A673 (cell line): Measurements from ENCODE around the gene COLGALT1. TPM values are rescaled to one million over a fixed set of nuclear protein-coding genes. Genes with fewer than 3 reads are reported as not detected.
A peak's percentile ranks its signal among the peaks of the same experiment; 100 is the strongest.

ENCODE experiments used
- BruUV-seq: library from RNA; stranded (reverse); fragments of 400-500 nt; replicated peaks from 2 replicates; lab custom pipeline; 2021; lab: Mats Ljungman, UMichigan
- CTCF ChIA-PET: fragments of 300-600 bp; sonication (Branson Sonifier 250); formaldehyde crosslinking; loops from one replicate; lab custom pipeline; 2022; ENCODE audit warnings: antibody characterized with exemption; lab: Charles Lee
- POLR2A ChIA-PET: fragments of 300-600 bp; sonication (Branson Sonifier 250); formaldehyde crosslinking; loops from one replicate; lab custom pipeline; 2022; ENCODE audit warnings: antibody characterized with exemption; ENCODE audit not compliant: low non-redundant PET; lab: Charles Lee
- DNase-seq: peaks from one replicate; pipeline ENCODE4 v3.0.0-alpha.2; 2015; ENCODE audit warnings: low spot score
- H3K27ac ChIP-seq: fragments of 200-600 bp; sonication (generic); 2 replicates; pipeline ENCODE4 v1.5.1; 2016; ENCODE audit warnings: mixed run types, low read depth, mild to moderate bottlenecking, mixed read lengths, antibody characterized with exemption, low read length; ENCODE audit not compliant: poor library complexity, severe bottlenecking
- H3K27me3 ChIP-seq: fragments of 200-600 bp; sonication (generic); replicated peaks from 2 replicates; pipeline ENCODE4 v1.6.1; 2017; ENCODE audit warnings: mixed run types, low read depth, mild to moderate bottlenecking, mixed read lengths, antibody characterized with exemption, low read length; ENCODE audit not compliant: insufficient read depth, poor library complexity
- H3K36me3 ChIP-seq: fragments of 200-600 bp; sonication (generic); 2 replicates; pipeline ENCODE4 v1.6.1; 2016; ENCODE audit warnings: mixed run types, mild to moderate bottlenecking, mixed read lengths, antibody characterized with exemption, low read length; ENCODE audit not compliant: insufficient read depth, poor library complexity, severe bottlenecking
- H3K4me1 ChIP-seq: fragments of 200-600 bp; sonication (generic); 2 replicates; pipeline ENCODE4 v1.6.1; 2017; ENCODE audit warnings: mixed run types, mild to moderate bottlenecking, mixed read lengths, antibody characterized with exemption, low read length; ENCODE audit not compliant: insufficient read depth, poor library complexity, severe bottlenecking
- H3K4me3 ChIP-seq: fragments of 200-600 bp; sonication (generic); 2 replicates; pipeline ENCODE4 v1.5.1; 2016; ENCODE audit warnings: low read depth, mixed run types, mild to moderate bottlenecking, mixed read lengths, low read length; ENCODE audit not compliant: poor library complexity, severe bottlenecking
- H3K9me3 ChIP-seq: fragments of 200-600 bp; sonication (generic); 2 replicates; pipeline ENCODE4 v1.6.1; 2016; ENCODE audit warnings: mixed run types, low read depth, mild to moderate bottlenecking, mixed read lengths, antibody characterized with exemption, low read length; ENCODE audit not compliant: poor library complexity, severe bottlenecking
- CTCF ChIP-seq: fragments of 300-800, 200-600 bp; sonication (generic); conservative IDR thresholded peaks from 2 replicates; pipeline ENCODE4 v1.5.1; 2017; ENCODE audit warnings: low read depth, mild to moderate bottlenecking, antibody characterized with exemption, low read length, moderate library complexity, mixed read lengths
- EZH2 ChIP-seq: fragments of 200-600 bp; sonication (generic); IDR thresholded peaks from 2 replicates; pipeline ENCODE4 v1.6.1; 2017; ENCODE audit warnings: borderline replicate concordance, low read depth, mild to moderate bottlenecking, mixed read lengths, antibody characterized with exemption, low read length; ENCODE audit not compliant: poor library complexity, severe bottlenecking
- intact Hi-C: fragments of 100-400 bp; cut with micrococcal nuclease; formaldehyde crosslinking; loops from one replicate; pipeline ENCODE4 v1.10.0; 2022; ENCODE audit not compliant: unreplicated experiment
- total RNA-seq: library from RNA; stranded (reverse); gene quantifications from 2 replicates; pipeline ENCODE4 v1.2.3, GENCODE V29; 2021

COLGALT1 gene
- total RNA-seq, 1 experiment from 2014 or later = 91.3 TPM

GRCh38 chr19:17610384-17610783 is 54.9 kb downstream of the COLGALT1 start:
- ChIA-PET POLR2A (no interaction called here), CTCF (no interaction called here)
- BruUV-seq = no TSS peak
- DNase-seq = peak; percentile 57
- Histone ChIP-seq H3K4me1 (peaks cover 3% of the 10 kb centered on the region), H3K4me3 (no peak overlapping the region), H3K27ac (no peak overlapping the region), H3K27me3 (no peaks in the 10 kb centered on the region), H3K36me3 (no peaks in the 10 kb centered on the region), H3K9me3 (no peaks in the 10 kb centered on the region)
- TF ChIP-seq EZH2 = no peak
- TF ChIP-seq CTCF = no peak
- intact Hi-C loops = no loop called here

- ChIA-PET CTCF (interaction anchor here (1.2 kb wide), 1 partner anchor 10 kb away, joined by 3 read pairs; no protein-coding TSS in a partner anchor), POLR2A (no interaction called here)
- no TSS peak for BruUV-seq
- no peak for DNase-seq
- Histone ChIP-seq H3K4me3 (no peak overlapping the region), H3K4me1 (no peaks in the 10 kb centered on the region), H3K27ac (no peak overlapping the region), H3K27me3 (no peaks in the 10 kb centered on the region), H3K36me3 (no peaks in the 10 kb centered on the region), H3K9me3 (no peaks in the 10 kb centered on the region)
- intact Hi-C loops = no loop called here
- TF ChIP-seq EZH2 = no peak
- TF ChIP-seq CTCF = no peak
Observed at GRCh38 chr19:17611462-17612244, 56.2 kb downstream of the COLGALT1 start.

GRCh38 chr19:17614476-17614875 is 59.0 kb downstream of the COLGALT1 start:
- H3K27me3 ChIP-seq = no peaks in the 10 kb centered on the region
- no peak for TF ChIP-seq EZH2
- no peak for TF ChIP-seq CTCF
- no peaks in the 10 kb centered on the region for H3K4me1 ChIP-seq
- no peak overlapping the region for H3K27ac ChIP-seq
- H3K4me3 ChIP-seq = no peak overlapping the region
- DNase-seq = no peak
- no TSS peak for BruUV-seq
- H3K9me3 ChIP-seq = no peaks in the 10 kb centered on the region
- no peaks in the 10 kb centered on the region for H3K36me3 ChIP-seq
- POLR2A ChIA-PET = interaction anchor here (0.5 kb wide), 1 partner anchor 112 kb away, joined by 3 read pairs; no protein-coding TSS in a partner anchor
- CTCF ChIA-PET = no interaction called here
- intact Hi-C loops = no loop called here
